ENCODE data around the gene SIPA1.
"Not testable (repeated sequence)": the region's sequence is repeated elsewhere in the genome, so short reads cannot be mapped to it uniquely, and the experiment has no call there.

The SIPA1 gene

DNA sequence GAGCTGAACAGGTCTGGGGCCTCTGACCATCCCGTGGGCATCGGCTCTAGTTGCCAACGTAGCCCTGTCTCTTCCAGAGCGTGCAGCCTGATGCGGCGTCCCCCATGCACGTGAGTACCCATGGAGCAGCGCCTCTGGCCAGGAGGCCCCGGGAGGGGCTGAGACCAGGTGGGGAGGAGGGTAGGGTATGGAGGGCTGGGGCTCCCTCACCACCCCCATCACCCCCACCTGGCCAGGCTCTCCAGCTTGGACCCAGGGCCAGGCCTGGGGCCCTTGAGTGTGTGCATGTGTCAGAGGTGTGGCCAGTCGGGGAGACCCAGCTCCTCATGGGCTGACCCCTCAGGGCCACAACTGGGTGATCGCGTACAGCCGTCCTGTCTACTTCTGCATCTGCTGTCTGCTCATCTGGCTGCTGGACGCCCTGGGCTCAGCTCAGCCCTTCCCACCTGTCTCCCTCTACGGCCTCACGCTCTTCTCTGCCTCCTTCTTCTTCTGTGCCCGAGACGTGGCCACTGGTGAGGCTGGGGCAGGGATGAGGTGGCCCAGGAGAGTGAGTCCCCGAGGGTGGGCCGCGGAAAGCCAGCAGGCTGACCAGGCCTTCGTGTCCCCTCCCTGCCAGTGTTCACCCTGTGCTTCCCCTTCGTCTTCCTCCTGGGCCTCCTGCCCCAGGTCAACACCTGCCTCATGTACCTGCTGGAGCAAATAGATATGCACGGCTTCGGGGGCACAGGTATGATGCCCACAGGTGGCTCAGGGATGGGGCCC lies 13.9 kb upstream of the SIPA1 start:
- no peak for DNase-seq

DNA sequence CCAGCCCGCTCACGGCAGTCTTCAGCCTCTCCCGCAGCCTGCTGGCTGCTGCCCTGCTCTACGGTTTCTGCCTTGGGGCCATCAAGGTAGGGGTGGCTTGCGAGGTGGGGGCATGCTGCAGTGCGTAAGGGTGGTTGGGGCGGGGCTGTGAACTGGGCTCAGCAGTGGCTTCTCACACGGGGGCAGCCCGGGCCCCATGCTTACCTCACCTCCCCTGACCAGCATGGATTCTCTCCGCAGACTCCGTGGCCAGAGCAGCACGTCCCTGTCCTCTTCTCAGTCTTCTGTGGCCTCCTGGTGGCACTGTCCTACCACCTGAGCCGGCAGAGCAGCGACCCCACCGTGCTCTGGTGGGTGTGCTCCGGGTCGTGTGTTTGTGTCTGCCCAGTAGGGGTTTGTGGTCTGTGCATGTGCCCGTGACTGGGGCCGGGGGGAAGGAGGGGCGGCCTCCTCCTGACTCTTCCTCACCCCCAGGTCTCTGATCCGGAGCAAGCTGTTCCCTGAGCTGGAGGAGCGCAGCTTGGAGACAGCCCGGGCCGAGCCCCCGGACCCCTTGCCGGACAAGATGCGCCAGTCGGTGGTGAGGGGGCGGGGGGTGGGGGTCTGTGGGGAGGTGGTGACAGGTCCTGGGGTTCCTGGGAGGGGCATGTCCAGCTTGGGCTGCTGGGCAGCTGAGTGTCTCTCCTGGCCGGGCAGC lies 12.8 kb upstream of the SIPA1 start:
- DNase-seq = no peak

GRCh38 chr11:65625628-65626342 lies 12.1 kb upstream of the SIPA1 start:
- DNase-seq = peak; percentile 34

GRCh38 chr11:65627202-65627601 lies 10.7 kb upstream of the SIPA1 start:
- DNase-seq = no peak

- DNase-seq = no peak
Measured at GRCh38 chr11:65629579-65629978, 8.3 kb upstream of the SIPA1 start.

DNA sequence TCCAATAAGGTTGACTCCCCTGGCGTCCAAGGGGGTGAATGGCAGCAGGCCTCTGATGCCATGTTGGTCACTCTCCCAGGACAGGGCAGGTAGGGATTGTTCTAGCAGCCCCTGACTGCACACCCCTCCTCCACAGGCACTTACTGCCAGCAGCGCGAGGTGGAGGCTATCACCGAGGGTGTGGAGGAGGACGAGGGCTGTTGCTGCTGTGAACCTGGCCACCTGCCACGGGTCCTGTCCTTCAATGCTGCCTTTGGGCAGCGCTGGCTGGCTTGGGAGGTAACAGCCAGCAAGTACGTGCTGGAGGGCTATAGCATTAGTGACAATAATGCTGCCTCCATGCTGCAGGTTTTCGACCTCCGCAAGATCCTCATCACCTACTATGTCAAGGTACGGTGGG lies 7.7 kb upstream of the SIPA1 start:
- no peak for DNase-seq

- DNase-seq = no peak
Measured at GRCh38 chr11:65633390-65634108, 4.4 kb upstream of the SIPA1 start.

- no peak for DNase-seq
Measured at GRCh38 chr11:65634109-65634436, 3.8 kb upstream of the SIPA1 start.

- DNase-seq = no peak
Measured at GRCh38 chr11:65634440-65634839, 3.5 kb upstream of the SIPA1 start.

GRCh38 chr11:65634905-65635731 lies 2.8 kb upstream of the SIPA1 start:
- no peak for DNase-seq

DNA sequence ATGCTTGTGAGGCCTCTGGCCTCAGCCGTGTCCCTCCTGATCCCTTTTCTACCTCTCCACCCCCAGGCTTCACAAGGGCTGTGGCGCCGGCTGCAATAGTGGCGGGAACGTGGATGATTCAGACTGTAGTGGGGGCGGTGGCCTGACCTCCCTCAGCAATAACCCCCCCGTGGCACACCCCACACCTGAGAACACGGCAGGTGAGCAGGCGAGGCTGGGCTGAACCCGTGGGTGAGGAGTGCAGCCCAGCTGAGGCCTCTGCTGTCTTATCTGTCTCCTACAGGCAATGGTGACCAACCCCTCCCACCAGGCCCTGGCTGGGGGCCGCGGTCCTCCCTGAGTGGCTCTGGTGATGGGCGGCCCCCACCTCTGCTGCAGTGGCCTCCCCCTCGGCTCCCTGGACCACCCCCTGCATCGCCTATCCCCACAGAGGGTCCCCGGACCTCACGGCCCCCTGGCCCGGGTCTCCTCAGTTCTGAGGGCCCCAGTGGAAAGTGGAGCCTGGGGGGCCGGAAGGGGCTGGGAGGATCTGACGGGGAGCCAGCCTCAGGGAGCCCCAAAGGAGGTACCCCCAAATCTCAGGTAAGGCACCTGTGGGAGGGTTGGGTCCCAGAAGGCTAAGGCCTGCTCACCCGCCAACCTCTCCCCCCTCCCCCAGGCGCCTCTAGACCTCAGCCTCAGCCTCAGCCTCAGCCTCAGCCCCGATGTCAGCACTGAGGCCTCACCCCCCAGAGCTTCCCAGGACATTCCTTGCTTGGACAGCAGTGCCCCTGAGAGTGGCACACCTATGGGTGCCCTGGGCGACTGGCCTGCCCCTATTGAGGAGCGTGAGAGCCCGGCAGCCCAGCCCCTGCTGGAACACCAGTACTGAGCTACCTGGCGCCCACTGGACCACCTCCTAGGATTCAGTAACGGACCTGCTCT lies 1.5 kb upstream of the SIPA1 start:
- no peak for DNase-seq

DNA sequence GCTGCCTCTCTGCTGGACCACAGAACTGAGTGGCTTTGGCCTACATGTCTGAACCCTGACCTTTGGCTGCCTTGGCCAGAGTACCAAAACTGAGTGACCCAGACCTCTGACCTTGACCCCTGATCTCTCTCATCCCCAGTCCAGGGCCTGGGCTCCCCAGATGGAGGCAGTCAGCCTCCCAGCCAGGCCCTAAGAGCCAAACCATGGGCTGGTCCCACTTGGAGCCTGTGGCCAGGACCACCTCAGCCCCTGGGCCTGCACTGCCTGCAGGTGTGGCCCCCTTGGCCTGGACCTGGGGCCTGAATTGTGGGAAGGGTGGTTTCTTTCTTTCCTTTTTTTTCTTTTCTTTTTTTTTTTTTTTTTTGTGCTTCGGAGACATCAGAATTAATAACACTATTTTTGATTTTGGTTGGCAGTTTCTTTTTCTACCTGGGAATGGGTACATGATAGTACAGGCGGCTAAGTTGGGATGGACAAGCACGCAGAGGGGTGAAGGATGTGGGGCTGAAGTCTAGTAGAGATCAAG lies 806 bp upstream of the SIPA1 start:
- DNase-seq = no peak

- not testable (repeated sequence) for DNase-seq
Measured at GRCh38 chr11:65639228-65639597, 1.3 kb downstream of the SIPA1 start.

GRCh38 chr11:65639623-65640482 lies 2.0 kb downstream of the SIPA1 start:
- DNase-seq = peak; percentile 13

- DNase-seq = no peak
Measured at GRCh38 chr11:65640483-65641296, 2.8 kb downstream of the SIPA1 start.

DNA sequence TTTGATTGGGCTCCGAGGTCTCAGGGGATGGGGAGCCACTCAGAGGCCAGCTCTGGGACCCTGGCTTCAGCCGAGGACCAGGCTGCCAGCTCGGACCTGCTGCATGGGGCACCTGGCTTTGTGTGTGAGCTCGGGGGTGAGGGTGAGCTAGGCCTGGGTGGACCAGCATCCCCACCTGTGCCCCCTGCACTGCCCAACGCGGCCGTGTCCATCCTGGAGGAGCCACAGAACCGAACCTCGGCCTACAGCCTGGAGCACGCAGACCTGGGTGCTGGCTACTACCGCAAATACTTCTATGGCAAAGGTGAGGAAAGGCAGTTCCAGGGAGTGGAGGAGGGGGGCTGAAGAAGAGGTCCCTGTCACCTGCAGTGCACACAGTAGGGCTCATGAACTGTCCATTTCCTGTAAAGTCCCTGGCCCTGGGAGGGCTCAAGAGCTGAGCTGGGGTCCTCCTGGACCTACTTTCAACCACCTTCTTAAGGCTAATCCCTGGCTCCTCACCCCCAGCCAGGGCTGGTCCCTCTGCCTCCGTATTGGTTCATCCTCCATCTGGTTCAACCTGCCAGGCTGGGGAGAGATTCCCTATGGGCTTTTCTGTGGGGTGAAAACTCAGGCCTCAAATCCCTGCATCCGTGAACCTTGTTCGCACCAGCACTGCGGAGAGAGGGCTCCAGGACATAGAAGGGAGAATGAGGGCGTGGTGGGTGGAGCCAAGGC lies 3.6 kb downstream of the SIPA1 start:
- DNase-seq = no peak

- no peak for DNase-seq
Measured at GRCh38 chr11:65642014-65642671, 4.2 kb downstream of the SIPA1 start.

GRCh38 chr11:65643971-65644370 lies 6.1 kb downstream of the SIPA1 start:
- DNase-seq = no peak

Measured in fibroblast of skin of back (primary cell).